ENCODE data around the gene CHRD.

The CHRD gene

GRCh38 chr3:184360929-184361531 lies 18.8 kb upstream of the CHRD start:
- no peak for DNase-seq (ENCODE audit: low spot score)

- peak; percentile 68 for DNase-seq (ENCODE audit: low spot score)
Observed at GRCh38 chr3:184361532-184361931, 18.3 kb upstream of the CHRD start, which contains the start of the genes CLCN2 and POLR2H. CLCN2 (minus strand) TSS chr3:184361605; CDS start chr3:184361479, 126 bp downstream. POLR2H (plus strand) TSS chr3:184361710; CDS start chr3:184363493, 1,783 bp downstream.

GRCh38 chr3:184361932-184362667 lies 17.8 kb upstream of the CHRD start:
- peak; percentile 75 for DNase-seq (ENCODE audit: low spot score)

GRCh38 chr3:184362668-184363546 lies 16.9 kb upstream of the CHRD start:
- DNase-seq (ENCODE audit: low spot score), result peak; percentile 97

- no peak for DNase-seq (ENCODE audit: low spot score)
Observed at GRCh38 chr3:184366619-184367289, 13.1 kb upstream of the CHRD start.

GRCh38 chr3:184368116-184368515 lies 11.7 kb upstream of the CHRD start:
- DNase-seq (ENCODE audit: low spot score), result no peak

GRCh38 chr3:184368586-184369183 lies 11.2 kb upstream of the CHRD start:
- peak; percentile 32 for DNase-seq (ENCODE audit: low spot score)

GRCh38 chr3:184371570-184372018 lies 8.3 kb upstream of the CHRD start:
- peak; percentile 91 for DNase-seq (ENCODE audit: low spot score)

- no peak for DNase-seq (ENCODE audit: low spot score)
Observed at GRCh38 chr3:184372296-184372821, 7.5 kb upstream of the CHRD start.

- DNase-seq (ENCODE audit: low spot score), result no peak
Observed at GRCh38 chr3:184372911-184373310, 6.9 kb upstream of the CHRD start.

- DNase-seq (ENCODE audit: low spot score), result peak; percentile 53
Observed at GRCh38 chr3:184373422-184373821, 6.4 kb upstream of the CHRD start.

- no peak for DNase-seq (ENCODE audit: low spot score)
Observed at GRCh38 chr3:184375747-184376461, 4.0 kb upstream of the CHRD start.

GRCh38 chr3:184377374-184377773 lies 2.5 kb upstream of the CHRD start:
- no peak for DNase-seq (ENCODE audit: low spot score)

- no peak for DNase-seq (ENCODE audit: low spot score)
Observed at GRCh38 chr3:184377882-184378445, 1.9 kb upstream of the CHRD start, which contains the start of gene THPO. THPO (minus strand) TSS chr3:184378207; CDS start chr3:184376259, 1,948 bp downstream.

GRCh38 chr3:184378651-184379357 lies 1.1 kb upstream of the CHRD start:
- peak; percentile 47 for DNase-seq (ENCODE audit: low spot score)

GRCh38 chr3:184380185-184380626 lies 352 bp downstream of the CHRD start:
- DNase-seq (ENCODE audit: low spot score), result peak; percentile 82

GRCh38 chr3:184380627-184381260 lies 890 bp downstream of the CHRD start:
- DNase-seq (ENCODE audit: low spot score), result no peak

GRCh38 chr3:184381261-184382224 lies 1.7 kb downstream of the CHRD start:
- DNase-seq (ENCODE audit: low spot score), result peak; percentile 48
